Measurements from ENCODE around the gene EGR4.

The EGR4 gene

DNA sequence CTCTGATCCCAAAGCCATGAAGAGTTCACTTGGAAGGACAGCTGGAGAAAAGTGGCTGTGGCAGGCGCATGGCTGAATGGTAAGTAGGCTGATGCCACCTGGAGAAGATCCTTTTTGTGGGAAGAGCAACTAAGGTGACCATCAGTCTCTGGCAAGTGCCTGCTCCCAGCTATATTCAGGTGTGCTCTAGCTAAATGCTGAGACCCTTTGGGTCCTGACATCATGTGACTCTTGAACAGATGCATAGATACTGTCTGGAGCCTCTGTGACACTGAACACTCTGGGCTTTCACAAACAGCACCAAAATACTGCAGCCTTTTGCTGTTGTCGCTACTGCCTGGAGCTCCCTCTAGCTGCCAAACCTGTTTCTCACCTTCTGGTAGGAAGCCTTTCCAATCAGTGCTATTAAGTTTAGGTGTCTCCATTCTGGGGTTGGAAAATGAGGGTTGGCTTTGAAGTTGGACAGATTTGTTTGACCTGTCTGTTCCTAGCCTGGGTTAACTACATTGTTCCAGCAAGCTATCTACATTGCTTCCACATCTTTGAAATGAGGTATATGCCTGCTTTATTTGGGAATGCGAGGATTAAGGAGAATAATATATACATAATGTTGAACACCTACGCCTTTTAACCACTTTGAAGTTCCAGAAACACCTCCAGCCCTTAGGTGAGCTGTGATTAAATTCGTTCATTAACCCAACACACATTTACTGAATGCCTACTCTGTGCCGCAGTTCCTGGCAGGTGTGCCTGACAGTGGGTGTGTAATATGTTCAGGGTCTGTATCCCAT, 3.1 kb downstream of the EGR4 start:
- DNase-seq (ENCODE audit: low read depth), result no peak

DNA sequence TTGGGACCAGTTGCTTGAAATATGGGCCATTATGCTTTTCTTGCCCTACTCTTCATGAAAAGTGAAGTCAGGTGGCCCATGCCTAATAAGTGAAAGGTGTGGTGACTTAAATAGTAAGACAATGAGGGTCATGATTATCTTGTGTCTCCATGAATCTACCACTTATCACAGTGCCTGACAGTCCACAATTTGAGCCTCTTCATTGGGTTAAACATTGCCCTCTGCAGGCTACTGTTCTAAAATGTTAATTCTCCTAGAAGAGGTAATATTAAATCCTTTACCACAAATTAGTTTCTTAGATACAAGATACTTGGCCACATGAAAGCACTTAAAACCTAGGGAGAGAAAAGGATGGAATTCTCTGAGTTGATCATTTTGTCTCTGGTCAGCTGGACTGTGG, 4.0 kb downstream of the EGR4 start:
- DNase-seq (ENCODE audit: low read depth), result no peak

DNA sequence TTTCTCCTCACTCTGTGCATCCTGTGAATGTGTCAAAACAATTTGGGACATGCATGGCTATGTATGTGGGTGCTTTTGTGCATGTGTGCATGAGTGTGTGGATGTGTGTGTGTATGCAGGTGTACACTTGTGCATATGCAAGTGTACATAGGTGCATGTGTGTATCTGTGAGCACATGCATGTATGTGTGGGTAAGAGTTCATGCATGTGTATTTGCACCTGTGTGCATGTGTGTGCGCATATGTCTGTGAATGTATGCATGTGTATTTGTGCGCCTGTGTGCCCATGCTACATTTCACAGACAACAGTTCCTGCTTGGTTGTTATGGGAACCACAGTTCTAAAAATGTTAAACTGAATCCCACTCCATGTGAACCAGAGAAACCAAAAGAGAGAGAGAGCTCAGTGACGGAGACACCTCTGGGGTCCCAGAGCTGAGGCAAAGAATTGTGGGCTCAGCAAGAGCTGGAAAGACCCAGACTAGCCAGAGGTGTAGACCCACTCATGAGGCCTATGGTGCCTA, 7.2 kb downstream of the EGR4 start:
- no peak for DNase-seq (ENCODE audit: low read depth)

DNA sequence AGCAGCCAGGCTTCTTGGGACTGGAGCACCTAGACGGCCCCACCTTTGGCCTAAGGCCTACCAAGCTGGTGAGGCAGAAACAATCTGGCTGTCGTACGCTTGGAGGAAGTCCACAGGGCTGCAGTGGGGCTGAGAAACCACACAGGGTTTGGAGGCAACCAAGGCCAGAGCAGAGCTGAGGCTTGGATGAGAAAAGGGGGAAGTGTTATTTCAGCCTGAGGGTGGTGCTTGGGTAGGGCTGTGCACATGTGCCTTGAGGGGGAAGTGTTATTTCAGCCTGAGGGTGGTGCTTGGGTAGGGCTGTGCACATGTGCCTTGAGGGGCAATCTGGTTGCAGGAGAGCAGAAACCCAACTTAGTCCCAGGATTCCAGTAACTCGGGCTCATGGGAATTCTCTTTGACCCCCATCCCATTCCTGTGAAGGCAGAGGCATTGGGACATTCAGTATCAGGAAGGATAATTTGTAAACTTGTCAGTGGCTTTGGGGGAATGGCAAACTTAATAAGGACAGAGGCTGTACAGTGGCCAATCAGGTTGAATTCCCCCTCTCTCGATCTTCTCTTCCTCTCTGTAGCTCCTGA, 8.1 kb downstream of the EGR4 start:
- no peak for DNase-seq (ENCODE audit: low read depth)

DNA sequence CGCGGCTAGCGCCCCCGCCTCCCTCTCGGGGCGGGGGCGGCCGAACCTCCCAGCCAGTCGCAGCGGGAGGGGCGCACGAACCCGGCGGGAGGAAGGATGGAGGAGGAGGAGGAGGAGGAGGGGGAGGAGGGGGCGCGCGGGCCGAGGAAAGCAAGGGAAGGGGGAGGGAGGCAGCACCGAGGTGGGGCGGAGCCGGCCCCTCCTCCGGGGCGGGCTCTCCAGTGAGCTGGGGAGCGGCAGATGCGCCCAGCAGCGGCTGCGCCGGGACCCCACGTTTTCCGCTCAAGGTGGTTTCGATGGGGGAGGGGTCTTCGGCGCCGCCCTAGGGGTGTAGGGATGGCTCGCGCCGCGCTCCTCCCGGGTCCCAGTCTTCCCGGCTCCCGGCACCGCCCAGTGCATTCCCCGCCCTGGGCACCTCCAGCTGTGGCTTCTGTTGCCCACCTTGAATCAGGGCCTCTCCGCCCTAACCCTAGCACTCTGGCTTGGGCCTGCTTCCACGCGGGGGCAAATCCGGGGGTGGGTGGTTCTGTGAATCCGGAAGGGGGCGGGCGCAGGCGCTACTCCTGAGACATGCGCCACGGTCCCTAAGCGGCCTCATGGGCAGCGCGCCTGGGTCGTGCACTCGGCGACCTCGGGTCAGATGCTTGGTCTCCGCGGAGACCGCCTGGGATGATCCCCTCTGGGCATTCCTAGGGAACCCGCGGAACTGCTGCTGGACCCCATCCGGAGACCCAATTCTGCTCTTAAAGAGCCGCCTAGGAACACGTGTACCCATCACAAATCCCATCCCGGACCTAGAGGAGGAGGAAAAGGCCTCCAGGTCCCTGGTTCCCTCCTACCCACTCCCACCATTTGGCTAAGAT, 8.8 kb downstream of the EGR4 start, which contains the start of gene FBXO41:
Gene FBXO41, minus strand, starts transcription at position 183 of the 863 bp plus-strand sequence. CDS start 14,848 bp downstream, outside the sequence.
- DNase-seq (ENCODE audit: low read depth), result peak; percentile 52

DNA sequence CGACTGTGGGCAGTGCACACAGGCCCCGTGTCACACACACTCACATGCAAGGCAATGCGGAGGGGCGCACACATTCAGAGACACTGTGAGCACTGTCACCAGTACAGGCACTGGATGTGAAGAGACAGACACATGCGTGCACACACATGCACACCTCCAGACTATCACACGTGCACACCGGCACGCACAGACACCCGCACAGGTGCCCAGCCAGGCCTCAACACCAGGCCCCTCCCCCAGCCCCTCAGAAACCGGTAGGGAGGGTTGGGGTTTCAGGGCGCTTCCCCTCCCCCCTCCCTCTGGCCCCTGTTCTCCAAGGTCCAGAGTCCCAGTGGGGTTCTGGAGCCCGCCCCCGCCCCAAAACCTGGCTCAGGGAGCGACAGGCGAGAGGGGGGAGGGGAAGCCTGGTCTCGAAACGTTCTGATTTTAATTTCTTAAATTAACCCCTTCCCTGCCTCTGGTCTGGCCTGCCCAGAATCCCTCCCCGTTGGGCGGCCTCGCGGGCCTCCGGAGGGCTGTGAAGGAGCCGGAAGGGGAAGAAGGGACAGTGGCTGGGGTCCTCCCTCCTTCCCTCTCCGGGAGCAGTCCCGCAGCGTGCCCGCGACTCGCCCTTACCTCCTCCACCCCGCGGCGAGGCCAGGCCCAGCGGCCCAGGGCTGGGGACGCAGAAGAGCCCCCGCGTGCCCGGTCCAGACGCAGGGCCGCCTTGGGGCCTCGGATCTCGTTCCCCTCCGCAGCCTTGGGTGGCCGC, 9.6 kb downstream of the EGR4 start:
- no peak for DNase-seq (ENCODE audit: low read depth)

DNA sequence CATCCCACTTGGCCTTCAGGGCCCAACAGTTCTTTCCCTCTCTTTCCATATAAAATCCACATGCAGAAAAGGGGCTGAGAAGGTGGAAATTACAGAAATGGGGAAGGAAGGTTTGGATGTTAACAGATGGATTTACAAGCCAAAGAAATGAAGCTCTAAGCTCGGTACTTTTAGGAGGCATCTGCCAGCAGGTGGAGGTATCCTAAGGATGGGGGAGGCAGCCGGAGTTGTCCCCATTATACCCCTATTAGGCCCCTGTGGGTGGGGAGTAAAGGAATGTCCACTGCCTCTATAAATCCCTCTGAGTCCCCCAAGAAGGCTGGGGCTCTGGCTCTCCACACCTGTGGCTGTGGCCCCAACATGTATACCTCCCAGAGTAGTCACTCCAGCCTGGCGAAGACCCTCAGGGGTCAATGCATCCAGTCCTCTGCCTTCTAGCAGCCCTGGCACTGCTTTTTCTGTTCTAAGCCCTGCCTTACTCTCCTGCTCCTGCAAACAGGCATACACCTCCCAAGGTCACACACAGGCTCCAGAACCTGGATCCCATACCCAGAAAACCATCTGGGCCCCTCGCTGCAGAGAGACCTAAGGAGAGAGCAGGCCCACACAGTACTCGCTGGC, 10.3 kb downstream of the EGR4 start:
- DNase-seq (ENCODE audit: low read depth), result no peak

DNA sequence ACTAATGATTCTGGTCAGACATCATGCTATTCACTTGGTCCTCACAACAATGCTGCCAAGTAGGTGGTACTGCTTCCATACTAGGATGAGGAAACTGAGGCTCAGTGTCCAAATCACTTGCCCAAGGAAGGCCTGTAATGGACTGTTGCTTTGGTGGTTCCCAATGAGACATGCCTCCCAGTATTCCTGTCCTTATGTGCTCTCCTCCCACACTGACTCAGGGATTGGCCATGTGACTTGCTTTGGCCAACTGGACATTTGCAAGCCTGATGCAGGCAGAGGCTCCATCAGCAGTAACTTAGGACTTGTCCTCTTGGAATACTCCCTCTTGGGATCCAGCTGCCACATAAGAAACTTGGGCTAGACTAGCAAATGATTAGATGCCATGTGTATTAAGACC, 12.1 kb downstream of the EGR4 start:
- DNase-seq (ENCODE audit: low read depth), result no peak

DNA sequence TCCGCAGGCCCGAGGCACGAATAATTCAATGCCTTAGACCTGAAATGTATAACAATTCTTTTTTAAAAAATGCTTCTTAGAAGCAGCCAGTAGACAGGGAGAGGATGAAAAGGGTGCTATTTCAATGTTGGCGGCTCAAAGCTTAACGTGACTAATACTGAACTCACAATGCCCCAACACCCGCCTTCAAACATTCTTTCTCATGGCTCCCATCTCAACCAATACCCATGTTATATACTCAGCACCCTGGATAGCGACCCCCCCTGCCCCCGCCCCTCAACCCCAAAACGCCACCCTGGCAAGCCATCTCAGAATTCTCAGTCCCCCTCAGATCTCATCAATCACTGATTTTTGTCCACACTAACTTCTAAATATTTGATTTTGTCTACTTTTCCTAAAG, 13.5 kb downstream of the EGR4 start:
- DNase-seq (ENCODE audit: low read depth), result no peak

DNA sequence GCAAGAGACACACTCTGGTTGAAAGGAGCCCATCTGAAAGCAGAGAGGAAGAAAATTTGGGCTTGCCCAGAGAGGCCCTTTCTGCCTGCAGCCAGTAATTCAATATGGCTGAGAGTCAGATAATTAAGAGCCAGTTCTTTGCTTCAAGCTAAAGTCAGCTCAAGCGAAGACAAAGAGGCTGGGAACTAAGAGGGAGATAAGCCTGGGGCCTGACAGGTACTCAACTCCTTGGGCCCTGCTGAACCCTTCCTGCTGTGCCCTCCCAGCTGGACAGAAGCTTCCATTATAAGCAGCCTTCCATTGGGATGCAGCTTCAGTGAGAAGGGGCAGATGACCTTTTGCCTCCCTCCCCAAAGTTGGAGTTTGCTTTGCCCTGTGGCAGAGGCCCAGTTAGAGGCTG, 21.1 kb downstream of the EGR4 start:
- DNase-seq (ENCODE audit: low read depth), result no peak

DNA sequence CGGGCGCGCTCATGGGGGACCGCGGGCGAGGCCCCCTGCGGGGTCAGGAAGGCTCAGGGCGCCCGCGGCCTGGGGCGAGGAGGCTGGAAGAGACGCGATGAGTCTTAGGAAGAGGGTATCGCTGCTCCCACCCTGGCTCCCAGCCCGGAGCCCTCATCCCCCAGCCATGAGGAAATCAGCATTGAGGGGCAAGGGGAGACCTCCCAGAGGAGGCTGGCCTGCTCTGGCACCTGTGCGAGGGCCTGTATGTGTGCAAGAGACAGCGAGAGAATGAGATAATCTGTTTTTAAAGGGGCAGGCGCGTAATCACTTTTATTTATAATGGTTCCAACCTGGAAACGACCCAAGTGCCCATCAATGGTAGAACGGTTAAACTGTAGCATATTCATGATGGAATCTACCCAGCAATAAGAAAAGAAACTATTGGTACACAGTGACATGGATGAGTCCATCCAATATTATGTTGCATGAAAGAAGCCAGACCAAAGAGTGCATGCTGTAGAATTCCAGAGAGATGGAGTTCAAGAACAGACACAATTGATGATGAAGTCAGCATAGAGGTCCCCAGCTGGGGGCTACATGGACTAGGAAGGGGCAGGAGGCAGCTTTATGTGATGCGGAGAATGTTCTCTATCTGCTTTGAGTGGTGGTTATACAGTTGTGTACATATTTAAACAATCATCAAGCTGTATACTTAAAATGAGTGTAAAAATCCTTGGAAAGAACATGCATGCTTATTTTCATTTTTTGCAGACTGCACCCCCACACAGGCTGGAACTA, 23.5 kb downstream of the EGR4 start:
- no peak for DNase-seq (ENCODE audit: low read depth)

DNA sequence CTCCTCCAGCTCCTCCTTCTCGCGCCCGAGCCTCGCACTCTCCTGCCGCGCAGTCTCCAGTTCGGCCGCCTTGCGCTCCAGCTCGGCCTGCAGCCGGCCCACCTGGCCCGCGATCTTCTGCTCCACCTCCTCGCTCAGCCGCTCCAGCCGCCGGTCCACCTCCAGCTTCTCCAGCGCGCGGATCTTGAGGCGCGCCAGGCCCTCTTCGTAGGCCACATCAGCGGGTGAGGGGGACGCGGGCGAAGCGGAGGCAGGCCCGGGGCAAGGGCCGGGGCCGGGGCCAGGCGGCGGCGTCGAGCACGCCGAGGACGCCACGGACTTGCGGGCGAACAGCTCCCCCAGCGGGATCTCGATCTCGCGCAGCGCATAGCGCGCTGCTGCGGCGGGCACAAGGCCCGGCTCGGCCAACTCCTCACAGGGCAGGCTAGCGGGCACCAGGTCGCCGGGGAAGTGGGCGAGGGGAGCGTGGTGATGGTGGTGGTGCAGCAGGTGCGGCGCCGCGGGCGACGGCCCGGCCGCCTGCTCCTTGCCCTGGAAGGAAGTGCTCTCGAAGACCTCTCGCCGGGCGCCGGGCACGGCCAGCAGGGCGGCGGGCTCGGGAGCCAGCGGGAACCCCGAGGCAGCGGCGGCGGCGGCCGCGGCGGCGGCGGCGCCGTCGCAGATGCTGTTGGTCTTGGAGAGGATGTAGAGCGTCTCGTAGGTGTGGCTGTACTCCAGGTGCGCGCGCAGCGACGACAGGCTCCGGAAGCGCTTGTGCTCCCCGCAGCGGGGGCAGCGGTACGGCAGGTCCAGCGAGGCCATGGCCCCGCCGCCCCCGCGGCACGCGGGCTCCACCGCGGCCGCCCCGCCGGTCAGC, 24.3 kb downstream of the EGR4 start:
- DNase-seq (ENCODE audit: low read depth), result peak; percentile 68

DNA sequence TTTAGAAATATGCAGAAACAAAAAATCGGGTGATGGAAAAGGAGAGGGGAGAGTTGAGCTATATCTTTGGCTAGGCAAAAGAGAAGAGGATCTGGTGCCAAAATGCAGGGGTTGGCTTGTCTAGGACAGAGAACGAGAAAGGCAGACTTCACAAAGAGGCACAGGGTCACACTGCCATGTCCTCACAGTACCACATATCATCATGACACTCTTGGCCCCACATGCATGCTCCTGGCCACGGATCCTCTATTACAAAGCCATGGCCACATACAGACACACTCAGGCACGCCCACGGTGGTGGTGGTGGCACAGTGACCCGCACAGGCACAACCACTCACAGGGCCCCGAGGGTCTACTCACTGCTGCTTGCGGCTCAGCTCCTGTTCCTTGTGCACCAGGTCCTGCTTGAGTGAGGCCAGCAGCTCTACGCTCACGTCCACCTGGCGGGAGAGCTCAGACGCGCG, 24.9 kb downstream of the EGR4 start:
- no peak for DNase-seq (ENCODE audit: low read depth)

DNA sequence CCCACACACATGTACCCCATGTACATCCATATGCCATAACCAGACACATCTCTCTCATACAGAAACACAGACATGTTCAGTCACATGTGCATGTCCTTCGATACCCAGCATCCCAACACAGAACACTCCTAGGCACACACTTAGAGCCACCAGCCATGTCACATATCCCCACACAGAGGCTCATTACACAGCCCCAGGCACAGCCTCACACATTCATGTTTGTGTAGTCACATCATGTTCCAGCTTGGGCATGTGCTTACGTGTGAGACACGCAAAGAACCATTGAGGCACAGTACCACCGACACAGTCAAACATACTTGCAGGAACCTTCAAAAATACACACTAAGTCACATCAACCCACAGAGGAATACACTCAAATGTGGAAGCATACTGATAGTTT, 26.3 kb downstream of the EGR4 start:
- no peak for DNase-seq (ENCODE audit: low read depth)

DNA sequence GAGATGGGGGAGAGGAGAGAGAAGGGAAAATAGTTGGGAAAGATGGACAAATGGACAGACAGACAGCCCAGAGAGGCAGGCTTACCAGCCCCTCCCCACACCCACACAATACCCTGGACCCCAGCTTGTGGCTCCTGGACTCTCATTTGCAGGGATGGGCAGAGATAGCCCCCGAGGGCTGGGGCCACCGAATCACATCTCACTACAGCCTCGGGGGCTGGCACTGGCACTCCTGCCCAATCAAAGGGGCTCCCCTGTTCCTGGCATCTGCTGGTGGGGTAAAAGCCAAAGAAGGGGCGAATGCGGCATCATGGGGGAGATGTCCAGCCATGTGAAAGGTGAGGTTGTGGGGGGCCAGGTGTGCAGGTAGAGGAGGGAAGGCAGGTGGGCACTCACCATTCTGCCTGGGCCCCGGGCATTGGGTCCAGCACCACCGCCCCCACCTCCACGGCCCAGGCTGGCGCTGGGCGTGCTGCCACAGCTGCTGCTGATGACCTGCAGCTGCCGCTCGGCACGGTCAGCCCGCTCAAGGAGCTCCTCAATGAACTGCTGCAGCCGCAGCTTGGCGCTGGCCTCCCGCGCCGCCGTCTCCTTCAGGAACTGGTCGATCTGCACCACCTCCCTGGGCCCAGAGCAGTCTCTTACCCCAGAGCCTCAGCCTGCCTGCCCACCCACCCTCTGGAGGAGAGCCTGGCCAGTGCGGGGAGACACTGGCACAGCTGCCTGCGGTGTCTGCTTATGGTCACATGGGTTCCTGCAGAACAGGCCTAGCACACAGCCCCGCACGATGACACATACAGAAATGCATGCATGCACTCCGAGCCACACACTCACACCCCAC, 27.1 kb downstream of the EGR4 start:
- DNase-seq (ENCODE audit: low read depth), result no peak

DNA sequence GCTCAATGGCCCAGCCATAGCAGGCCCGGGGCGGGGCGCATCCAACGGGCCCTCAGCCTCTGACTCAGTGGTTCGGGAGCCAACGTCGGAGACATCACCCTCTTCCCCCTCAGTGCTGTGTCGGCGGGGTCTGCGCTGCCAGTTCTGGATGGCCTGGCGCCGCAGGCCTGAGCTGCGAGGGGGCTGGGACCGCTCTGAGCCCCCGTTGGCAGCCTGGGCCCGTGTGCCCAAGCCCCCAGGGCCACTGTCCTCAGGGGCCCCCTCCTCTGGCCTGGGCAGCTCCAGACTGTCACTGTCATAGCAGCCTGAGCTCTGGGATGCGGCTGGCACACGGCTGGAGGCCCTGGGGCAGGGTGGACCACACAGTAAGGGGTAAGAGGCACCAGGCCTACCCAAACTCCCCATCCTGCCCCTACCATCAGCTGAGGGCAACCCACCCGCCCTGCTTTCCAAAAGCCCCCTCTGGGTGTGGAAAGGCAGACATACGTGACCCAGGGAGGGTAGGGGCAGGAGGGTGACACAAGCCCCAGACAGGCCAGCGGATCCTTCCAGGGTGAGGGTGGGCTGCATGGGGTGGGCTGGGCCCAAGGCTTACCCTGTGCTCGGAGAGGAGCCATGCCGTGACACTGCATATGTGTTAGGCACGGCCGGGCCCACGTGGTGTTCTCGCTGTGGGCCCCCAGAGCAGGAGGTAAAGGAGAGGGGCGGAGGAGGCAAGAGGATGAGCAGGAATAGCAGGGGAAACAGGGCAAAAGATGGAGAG, 27.9 kb downstream of the EGR4 start:
- DNase-seq (ENCODE audit: low read depth), result no peak

DNA sequence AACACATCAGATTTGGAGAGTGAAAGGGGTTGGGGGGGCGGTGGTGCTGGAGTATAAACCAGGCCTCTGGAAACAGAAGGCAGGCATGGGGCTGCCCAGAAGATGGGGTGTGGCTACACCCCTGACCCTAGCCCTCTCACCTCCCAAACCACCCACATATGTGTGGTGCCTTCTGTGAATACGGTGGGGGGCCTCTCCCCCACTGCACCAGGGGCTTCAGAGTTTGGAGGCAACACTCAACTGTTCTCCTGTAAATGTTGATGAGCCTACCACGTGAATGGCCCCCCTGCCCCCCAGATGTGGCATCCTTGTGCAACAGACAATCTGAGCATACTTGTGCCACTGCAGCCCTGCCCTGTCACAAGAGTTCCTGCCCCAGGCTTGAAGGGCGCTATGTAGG, 28.6 kb downstream of the EGR4 start:
- no peak for DNase-seq (ENCODE audit: low read depth)

DNA sequence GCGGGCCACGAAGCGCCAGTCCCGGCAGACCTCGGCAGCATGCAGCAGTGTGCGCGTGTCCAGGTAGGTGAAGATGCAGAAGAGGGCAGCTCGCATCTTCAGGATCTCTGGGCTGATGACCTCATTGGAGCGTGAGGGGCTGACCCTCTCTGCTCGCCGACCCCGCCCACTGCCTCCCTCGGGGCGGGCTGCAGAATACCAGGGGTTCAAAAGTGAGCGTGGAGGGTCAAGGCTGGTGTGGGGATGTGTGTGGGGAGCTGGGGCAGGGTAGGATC, 29.1 kb downstream of the EGR4 start:
- DNase-seq (ENCODE audit: low read depth), result no peak

Measured in activated T-cell treated with anti-CD3 and anti-CD28 coated beads for 1 hour (primary cell).